Vagina (tissue), 2 donors: ENCODE measurements around the gene CASZ1. TPM values are rescaled to one million over a fixed set of nuclear protein-coding genes. Genes with fewer than 3 reads are reported as not detected.

Experiments
- DNase-seq, 2 donors: peaks; one replicate each; pipeline ENCODE4 v3.0.0-alpha.2; 2017; ENCODE audit errors: extremely low spot score in 2 of 2
- H3K27ac ChIP-seq: fragments of 200-600 bp; sonication (generic); one replicate; pipeline ENCODE4 v1.5.1; 2019
- H3K27me3 ChIP-seq: fragments of 200-600 bp; sonication (generic); one replicate; pipeline ENCODE4 v1.5.1; 2019
- H3K36me3 ChIP-seq, 2 donors: fragments of 200-600 bp; sonication (generic); one replicate each; pipeline ENCODE4 v1.5.1; 2017 to 2019
- H3K4me1 ChIP-seq: fragments of 200-600 bp; sonication (generic); one replicate; pipeline ENCODE4 v1.5.1; 2019
- H3K4me3 ChIP-seq, 2 donors: fragments of 200-600 bp; sonication (generic); 1 replicate in 1 of 2; 2 replicates in 1 of 2; pipeline ENCODE4 v1.5.1; 2016 to 2019
- H3K9me3 ChIP-seq: fragments of 200-600 bp; sonication (generic); one replicate; pipeline ENCODE4 v1.5.1; 2019
- POLR2A ChIP-seq, 2 donors: fragments of 450-650 bp; IDR thresholded peaks; one replicate each; pipeline ENCODE4 v1.6.1; 2017; ENCODE audit warnings: antibody characterized with exemption in 2 of 2, mild to moderate bottlenecking in 2 of 2, moderate library complexity in 2 of 2
- POLR2AphosphoS5 ChIP-seq, 2 donors: sonication (generic); formaldehyde crosslinking; IDR thresholded peaks; one replicate each; pipeline ENCODE4 v1.9.0; 2017; ENCODE audit warnings: antibody characterized with exemption in 2 of 2, mild to moderate bottlenecking in 2 of 2, low read depth in 1 of 2; ENCODE audit not compliant: insufficient read depth in 1 of 2
- intact Hi-C: fragments of 100-400 bp; cut with DNase I; formaldehyde crosslinking; loops from one replicate; pipeline ENCODE4 v1.15.1; 2023
- total RNA-seq: library from RNA; depleted of rRNA; stranded (reverse); fragments of >200 nt; gene quantifications from one replicate; pipeline ENCODE4 v1.2.3, GENCODE V29; 2016
- TF ChIP-seq, protein P1 (sequence below), 3 experiments: fragments of 450-650 bp in 2 of 3; fragments of 200-600 bp in 1 of 3; sonication (generic) in 1 of 3; IDR thresholded peaks; one replicate each; pipeline ENCODE4 v1.5.1; 2017 to 2019; ENCODE audit warnings: antibody characterized with exemption in 3 of 3, mild to moderate bottlenecking in 2 of 3, moderate library complexity in 2 of 3

Gene CASZ1
- total RNA-seq, 1 donor from 2014 or later, result 30.7 TPM

DNA sequence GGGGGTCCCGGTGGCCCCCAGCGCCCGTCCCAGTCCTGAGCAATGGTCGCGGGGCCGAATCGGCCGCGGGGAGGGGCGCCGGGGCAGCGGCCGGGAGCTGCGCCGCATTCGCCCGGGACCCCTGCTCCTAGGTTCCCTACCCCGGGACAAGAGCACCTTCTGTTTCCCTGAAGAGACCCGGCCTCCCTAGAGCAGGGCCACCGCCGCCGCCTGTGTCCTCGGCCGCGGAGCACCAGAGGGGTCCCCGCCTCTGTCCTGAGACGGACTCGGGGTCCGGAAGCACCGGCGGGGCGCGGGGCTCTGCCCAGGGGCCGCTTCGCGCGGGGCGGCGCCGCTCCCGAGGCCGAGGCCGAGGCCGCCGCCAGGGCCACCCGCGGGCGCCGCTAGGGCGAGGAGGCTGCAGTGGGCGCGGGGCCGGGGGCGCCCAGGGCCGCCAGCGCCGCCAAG is 157.9 kb downstream of the CASZ1 start:
- peaks cover 57% of the 10 kb centered on the region for H3K4me1 ChIP-seq
- peak overlapping the region; percentile 31 to 32 for H3K4me3 ChIP-seq
- TF ChIP-seq, protein P1, sequence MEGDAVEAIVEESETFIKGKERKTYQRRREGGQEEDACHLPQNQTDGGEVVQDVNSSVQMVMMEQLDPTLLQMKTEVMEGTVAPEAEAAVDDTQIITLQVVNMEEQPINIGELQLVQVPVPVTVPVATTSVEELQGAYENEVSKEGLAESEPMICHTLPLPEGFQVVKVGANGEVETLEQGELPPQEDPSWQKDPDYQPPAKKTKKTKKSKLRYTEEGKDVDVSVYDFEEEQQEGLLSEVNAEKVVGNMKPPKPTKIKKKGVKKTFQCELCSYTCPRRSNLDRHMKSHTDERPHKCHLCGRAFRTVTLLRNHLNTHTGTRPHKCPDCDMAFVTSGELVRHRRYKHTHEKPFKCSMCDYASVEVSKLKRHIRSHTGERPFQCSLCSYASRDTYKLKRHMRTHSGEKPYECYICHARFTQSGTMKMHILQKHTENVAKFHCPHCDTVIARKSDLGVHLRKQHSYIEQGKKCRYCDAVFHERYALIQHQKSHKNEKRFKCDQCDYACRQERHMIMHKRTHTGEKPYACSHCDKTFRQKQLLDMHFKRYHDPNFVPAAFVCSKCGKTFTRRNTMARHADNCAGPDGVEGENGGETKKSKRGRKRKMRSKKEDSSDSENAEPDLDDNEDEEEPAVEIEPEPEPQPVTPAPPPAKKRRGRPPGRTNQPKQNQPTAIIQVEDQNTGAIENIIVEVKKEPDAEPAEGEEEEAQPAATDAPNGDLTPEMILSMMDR (IDR thresholded peaks at IDR 0.05), result no peak
- TF ChIP-seq POLR2A (IDR thresholded peaks at IDR 0.05) (no peak), POLR2AphosphoS5 (IDR thresholded peaks at IDR 0.05; ENCODE audit: insufficient read depth in 1 of 2, low read depth in 1 of 2) (no peak)
- no peak for DNase-seq
- H3K9me3 ChIP-seq, result no peaks in the 10 kb centered on the region
- H3K27ac ChIP-seq, result peak overlapping the region; percentile 74
- peaks cover 0 to 6% of the 10 kb centered on the region in 2 donors for H3K36me3 ChIP-seq
- H3K27me3 ChIP-seq, result peaks cover 4% of the 10 kb centered on the region
- intact Hi-C loops, result no loop called here

DNA sequence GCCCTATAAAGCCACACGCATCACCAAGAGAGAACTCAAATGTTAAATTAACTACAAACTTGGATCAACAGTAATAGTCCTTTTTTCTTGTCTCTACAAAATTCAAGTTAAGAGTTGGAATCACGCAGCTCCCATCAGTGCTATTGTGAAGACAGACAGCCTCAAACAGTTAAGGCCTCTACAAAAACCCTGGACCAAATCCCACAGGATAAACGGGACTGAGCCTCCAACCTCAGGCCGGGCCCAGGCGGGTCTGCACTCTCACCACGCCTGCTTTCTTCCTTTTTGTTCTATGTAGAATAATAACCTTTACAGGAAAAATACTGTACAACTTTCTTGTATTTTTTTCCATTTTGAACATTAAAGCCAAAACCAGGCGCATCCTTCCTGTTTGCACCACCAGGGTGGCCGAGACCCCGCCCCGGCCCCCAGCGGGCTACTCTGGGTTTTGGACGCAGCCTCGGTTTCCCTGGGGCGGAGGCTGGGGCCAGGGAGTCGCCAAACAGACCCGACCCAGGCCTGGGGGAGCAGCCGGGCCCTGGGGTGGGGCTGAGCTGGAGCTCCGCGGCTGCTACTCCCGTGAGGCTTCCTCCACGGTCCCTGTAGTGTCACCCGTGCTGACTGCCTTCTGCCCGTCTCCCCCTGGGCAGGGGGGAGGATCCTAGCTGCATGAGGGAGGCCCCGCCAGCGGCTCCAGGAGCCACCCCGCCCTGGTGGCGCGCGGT is 158.4 kb downstream of the CASZ1 start:
- TF ChIP-seq POLR2A (IDR thresholded peaks at IDR 0.05), result no peak
- no peak for TF ChIP-seq POLR2AphosphoS5 (IDR thresholded peaks at IDR 0.05; ENCODE audit: insufficient read depth in 1 of 2, low read depth in 1 of 2)
- TF ChIP-seq, protein P1 (IDR thresholded peaks at IDR 0.05), result no peak
- H3K4me1 ChIP-seq, result peaks cover 57% of the 10 kb centered on the region
- H3K4me3 ChIP-seq, result peak overlapping the region; percentile 31 to 32
- peaks cover 4% of the 10 kb centered on the region for H3K27me3 ChIP-seq
- intact Hi-C loops, result no loop called here
- H3K36me3 ChIP-seq, result peaks cover 0 to 6% of the 10 kb centered on the region in 2 donors
- no peak for DNase-seq
- no peaks in the 10 kb centered on the region for H3K9me3 ChIP-seq
- peak overlapping the region; percentile 74 for H3K27ac ChIP-seq

GRCh38 chr1:10637400-10637799 is 159.0 kb downstream of the CASZ1 start:
- intact Hi-C loops, result no loop called here
- Histone ChIP-seq H3K4me3 (no peak overlapping the region), H3K27me3 (peaks cover 4% of the 10 kb centered on the region), H3K27ac (peak overlapping the region; percentile 74), H3K9me3 (no peaks in the 10 kb centered on the region), H3K36me3 (peaks cover 0 to under 1% of the 10 kb centered on the region in 2 donors), H3K4me1 (peaks cover 57% of the 10 kb centered on the region)
- TF ChIP-seq POLR2AphosphoS5 (IDR thresholded peaks at IDR 0.05; ENCODE audit: insufficient read depth in 1 of 2, low read depth in 1 of 2) (no peak), POLR2A (IDR thresholded peaks at IDR 0.05) (no peak)
- no peak for DNase-seq

GRCh38 chr1:10635992-10636391 is 160.5 kb downstream of the CASZ1 start:
- no peaks in the 10 kb centered on the region for H3K9me3 ChIP-seq
- no peak overlapping the region for H3K4me3 ChIP-seq
- TF ChIP-seq POLR2AphosphoS5 (IDR thresholded peaks at IDR 0.05; ENCODE audit: insufficient read depth in 1 of 2, low read depth in 1 of 2) (peak in 1 of 2 donors; percentile 3), POLR2A (IDR thresholded peaks at IDR 0.05) (no peak)
- TF ChIP-seq, protein P1 (IDR thresholded peaks at IDR 0.05), result no peak
- intact Hi-C loops, result no loop called here
- H3K27ac ChIP-seq, result peak overlapping the region; percentile 74
- H3K4me1 ChIP-seq, result peaks cover 57% of the 10 kb centered on the region
- no peaks in the 10 kb centered on the region for H3K36me3 ChIP-seq
- H3K27me3 ChIP-seq, result peaks cover 4% of the 10 kb centered on the region
- DNase-seq, result no peak

GRCh38 chr1:10635085-10635896 is 161.2 kb downstream of the CASZ1 start:
- DNase-seq, result no peak

More at GRCh38 chr1:10635085-10635896, 161.2 kb downstream of the CASZ1 start:
- H3K4me3 ChIP-seq, result no peak overlapping the region
- no peaks in the 10 kb centered on the region for H3K9me3 ChIP-seq
- TF ChIP-seq, protein P1 (IDR thresholded peaks at IDR 0.05), result no peak
- peak; percentile 8 to 53 for TF ChIP-seq POLR2AphosphoS5 (IDR thresholded peaks at IDR 0.05; ENCODE audit: insufficient read depth in 1 of 2, low read depth in 1 of 2)
- intact Hi-C loops, result no loop called here
- peaks cover 4% of the 10 kb centered on the region for H3K27me3 ChIP-seq
- peak overlapping the region; percentile 74 for H3K27ac ChIP-seq
- H3K4me1 ChIP-seq, result peaks cover 51% of the 10 kb centered on the region
- H3K36me3 ChIP-seq, result no peaks in the 10 kb centered on the region
